Immature natural killer cell (primary cell): ENCODE data around the gene PAMR1. TPM values are rescaled to one million over a fixed set of nuclear protein-coding genes. Genes with fewer than 3 reads are reported as not detected.
A peak's percentile ranks its signal among the peaks of the same experiment; 100 is the strongest.

Source experiments
- DNase-seq, 3 donors: peaks; one replicate each; pipeline ENCODE4 v3.0.0; 2022; ENCODE audit warnings: mixed read lengths in 1 of 3
- H3K27ac Mint-ChIP-seq, 6 donors: one replicate each; pipeline ENCODE4 v1.8.0; 2020; ENCODE audit warnings: mixed read lengths in 6 of 6, mild to moderate bottlenecking in 5 of 6, inconsistent platforms in 4 of 6, moderate library complexity in 3 of 6
- H3K27me3 Mint-ChIP-seq, 3 donors: one replicate each; pipeline ENCODE4 v1.8.0; 2020 to 2021; ENCODE audit warnings: low read depth in 3 of 3, mild to moderate bottlenecking in 3 of 3, mixed read lengths in 3 of 3, moderate library complexity in 3 of 3, inconsistent platforms in 1 of 3
- H3K36me3 Mint-ChIP-seq, 3 donors: one replicate each; pipeline ENCODE4 v1.8.0; 2020; ENCODE audit warnings: mixed read lengths in 3 of 3, inconsistent platforms in 2 of 3, mild to moderate bottlenecking in 2 of 3
- H3K4me1 Mint-ChIP-seq, 2 donors: one replicate each; pipeline ENCODE4 v1.8.0; 2020; ENCODE audit warnings: inconsistent platforms in 2 of 2, mild to moderate bottlenecking in 2 of 2, mixed read lengths in 2 of 2, moderate library complexity in 1 of 2
- H3K4me3 Mint-ChIP-seq, 5 donors: one replicate each; pipeline ENCODE4 v1.8.0; 2020; ENCODE audit warnings: mild to moderate bottlenecking in 5 of 5, mixed read lengths in 5 of 5, inconsistent platforms in 3 of 5, moderate library complexity in 3 of 5
- H3K9me3 Mint-ChIP-seq, 6 donors: one replicate each; pipeline ENCODE4 v1.8.0; 2020; ENCODE audit warnings: mild to moderate bottlenecking in 6 of 6, mixed read lengths in 6 of 6, inconsistent platforms in 4 of 6, moderate library complexity in 3 of 6
- polyA plus RNA-seq, 3 donors: library from polyadenylated mRNA; unstranded; fragments of 300-500 nt; fragmentation: Illumina TruSeq; gene quantifications; one replicate each; pipeline ENCODE4 v1.2.3, GENCODE V29; 2021

The PAMR1 gene
- polyA plus RNA-seq, 3 donors from 2014 or later, result not detected

GRCh38 chr11:35432464-35432863 is 93.0 kb downstream of the PAMR1 start:
- H3K4me1 Mint-ChIP-seq, result no peaks in the 10 kb centered on the region
- peaks cover 5 to 10% (median 6%) of the 10 kb centered on the region in 3 donors for H3K27me3 Mint-ChIP-seq
- no peaks in the 10 kb centered on the region for H3K36me3 Mint-ChIP-seq
- H3K9me3 Mint-ChIP-seq, result peaks cover 0 to 2% (median 0%) of the 10 kb centered on the region in 6 donors
- no peak overlapping the region for H3K27ac Mint-ChIP-seq
- no peak for DNase-seq
- no peak overlapping the region for H3K4me3 Mint-ChIP-seq

GRCh38 chr11:35427071-35427470 is 98.3 kb downstream of the PAMR1 start:
- Mint-ChIP-seq H3K4me3 (no peak overlapping the region), H3K27me3 (peaks cover 8 to 14% (median 9%) of the 10 kb centered on the region in 3 donors)

GRCh38 chr11:35426351-35426750 is 99.1 kb downstream of the PAMR1 start:
- H3K4me3 Mint-ChIP-seq, result no peak overlapping the region
- no peaks in the 10 kb centered on the region for H3K36me3 Mint-ChIP-seq
- no peaks in the 10 kb centered on the region for H3K4me1 Mint-ChIP-seq
- H3K27ac Mint-ChIP-seq, result no peak overlapping the region
- no peak for DNase-seq
- no peaks in the 10 kb centered on the region for H3K9me3 Mint-ChIP-seq
- H3K27me3 Mint-ChIP-seq, result peaks cover 10 to 16% (median 11%) of the 10 kb centered on the region in 3 donors

More at GRCh38 chr11:35427071-35427470, 98.3 kb downstream of the PAMR1 start:
- H3K4me1 Mint-ChIP-seq, result no peaks in the 10 kb centered on the region
- no peak for DNase-seq
- H3K9me3 Mint-ChIP-seq, result no peaks in the 10 kb centered on the region
- no peaks in the 10 kb centered on the region for H3K36me3 Mint-ChIP-seq
- H3K27ac Mint-ChIP-seq, result no peak overlapping the region

GRCh38 chr11:35425603-35426212 is 99.7 kb downstream of the PAMR1 start:
- Mint-ChIP-seq H3K9me3 (no peaks in the 10 kb centered on the region), H3K36me3 (no peaks in the 10 kb centered on the region), H3K4me1 (peaks cover 0 to 2% of the 10 kb centered on the region in 2 donors), H3K4me3 (no peak overlapping the region), H3K27me3 (peaks cover 12 to 23% (median 14%) of the 10 kb centered on the region in 3 donors), H3K27ac (no peak overlapping the region)
- no peak for DNase-seq

- Mint-ChIP-seq H3K9me3 (no peaks in the 10 kb centered on the region), H3K36me3 (no peaks in the 10 kb centered on the region), H3K27me3 (peaks cover 16 to 26% (median 18%) of the 10 kb centered on the region in 3 donors), H3K27ac (no peak overlapping the region), H3K4me3 (no peak overlapping the region), H3K4me1 (peaks cover 0 to 3% of the 10 kb centered on the region in 2 donors)
- no peak for DNase-seq
Measured at GRCh38 chr11:35424157-35424940, 101.1 kb downstream of the PAMR1 start.

- H3K27ac Mint-ChIP-seq, result no peak overlapping the region
- H3K9me3 Mint-ChIP-seq, result no peaks in the 10 kb centered on the region
- no peak for DNase-seq
- peaks cover 21 to 33% (median 27%) of the 10 kb centered on the region in 3 donors for H3K27me3 Mint-ChIP-seq
- peak overlapping the region in 2 of 5 donors; percentile 31 to 39 for H3K4me3 Mint-ChIP-seq
- H3K4me1 Mint-ChIP-seq, result peaks cover 0 to 3% of the 10 kb centered on the region in 2 donors
- H3K36me3 Mint-ChIP-seq, result peaks cover 0 to 3% (median 0%) of the 10 kb centered on the region in 3 donors
Measured at GRCh38 chr11:35420371-35420770, 105.0 kb downstream of the PAMR1 start.

GRCh38 chr11:35419830-35420333 is 105.5 kb downstream of the PAMR1 start:
- Mint-ChIP-seq H3K27ac (no peak overlapping the region), H3K4me3 (peak overlapping the region in 2 of 5 donors; percentile 31 to 39)

GRCh38 chr11:35419184-35419829 is 106.1 kb downstream of the PAMR1 start, which contains the start of gene SLC1A2:
Gene SLC1A2 (minus strand): TSS chr11:35419558. CDS start chr11:35418966, 592 bp downstream.
- H3K9me3 Mint-ChIP-seq, result no peaks in the 10 kb centered on the region
- no peak within 1 kb of the TSS for H3K27ac Mint-ChIP-seq
- peak within 1 kb of the TSS in 3 of 5 donors; percentile 22 to 63 (median 31) for H3K4me3 Mint-ChIP-seq
- peaks cover 0 to 3% of the 10 kb centered on the region in 2 donors for H3K4me1 Mint-ChIP-seq
- peaks cover 0 to 3% (median 0%) of the 10 kb centered on the region in 3 donors for H3K36me3 Mint-ChIP-seq
- H3K27me3 Mint-ChIP-seq, result peaks cover 23 to 30% (median 27%) of the 10 kb centered on the region in 3 donors
- DNase-seq, result no peak

More at GRCh38 chr11:35419830-35420333, 105.5 kb downstream of the PAMR1 start:
- Mint-ChIP-seq H3K27me3 (peaks cover 21 to 30% (median 27%) of the 10 kb centered on the region in 3 donors), H3K4me1 (peaks cover 0 to 3% of the 10 kb centered on the region in 2 donors), H3K9me3 (no peaks in the 10 kb centered on the region), H3K36me3 (peaks cover 0 to 3% (median 0%) of the 10 kb centered on the region in 3 donors)
- DNase-seq, result no peak

- peaks cover 26 to 32% (median 27%) of the 10 kb centered on the region in 3 donors for H3K27me3 Mint-ChIP-seq
- H3K4me3 Mint-ChIP-seq, result peak overlapping the region in 3 of 5 donors; percentile 22 to 63 (median 23)
- H3K9me3 Mint-ChIP-seq, result no peaks in the 10 kb centered on the region
- no peak for DNase-seq
- peaks cover 0 to 3% (median 0%) of the 10 kb centered on the region in 3 donors for H3K36me3 Mint-ChIP-seq
- H3K27ac Mint-ChIP-seq, result no peak overlapping the region
- H3K4me1 Mint-ChIP-seq, result peaks cover 0 to 3% of the 10 kb centered on the region in 2 donors
Measured at GRCh38 chr11:35418282-35419183, 106.9 kb downstream of the PAMR1 start.

- Mint-ChIP-seq H3K27me3 (peaks cover 12 to 20% (median 20%) of the 10 kb centered on the region in 3 donors), H3K9me3 (no peaks in the 10 kb centered on the region), H3K36me3 (peaks cover 0 to 3% (median 0%) of the 10 kb centered on the region in 3 donors), H3K4me1 (peaks cover 0 to 1% of the 10 kb centered on the region in 2 donors), H3K27ac (no peak overlapping the region), H3K4me3 (no peak overlapping the region)
- no peak for DNase-seq
Measured at GRCh38 chr11:35415487-35415886, 109.9 kb downstream of the PAMR1 start.

- H3K4me3 Mint-ChIP-seq, result no peak overlapping the region
- no peak for DNase-seq
- H3K27me3 Mint-ChIP-seq, result peaks cover 11 to 18% (median 15%) of the 10 kb centered on the region in 3 donors
- no peaks in the 10 kb centered on the region for H3K4me1 Mint-ChIP-seq
- no peaks in the 10 kb centered on the region for H3K9me3 Mint-ChIP-seq
- H3K27ac Mint-ChIP-seq, result no peak overlapping the region
- H3K36me3 Mint-ChIP-seq, result peaks cover 0 to 3% (median 0%) of the 10 kb centered on the region in 3 donors
Measured at GRCh38 chr11:35414776-35415175, 110.6 kb downstream of the PAMR1 start.

- Mint-ChIP-seq H3K4me1 (no peaks in the 10 kb centered on the region), H3K36me3 (peaks cover 0 to 3% (median 0%) of the 10 kb centered on the region in 3 donors), H3K4me3 (no peak overlapping the region), H3K27me3 (peaks cover 11 to 18% (median 15%) of the 10 kb centered on the region in 3 donors), H3K27ac (no peak overlapping the region), H3K9me3 (no peaks in the 10 kb centered on the region)
- DNase-seq, result no peak
Measured at GRCh38 chr11:35414311-35414710, 111.1 kb downstream of the PAMR1 start.
